NK-92 treated with Interleukin-12 subunit alpha and Interleukin-12 subunit beta, amount 100 ng/mL, for 24 hours (cell line): Measurements from ENCODE around the gene OFD1.

ENCODE experiments used
- DNase-seq: peaks from one replicate; lab custom pipeline; 2025; lab: John Stamatoyannopoulos, UW

The OFD1 gene

GRCh38 chrX:13793897-13794296 is 59.3 kb downstream of the OFD1 start:
- no peak for DNase-seq

- DNase-seq: no peak
Observed at GRCh38 chrX:13794417-13794816, 59.9 kb downstream of the OFD1 start.

- no peak for DNase-seq
Observed at GRCh38 chrX:13797512-13797911, 63.0 kb downstream of the OFD1 start.

- no peak for DNase-seq
Observed at GRCh38 chrX:13798184-13798583, 63.6 kb downstream of the OFD1 start.

- no peak for DNase-seq
Observed at GRCh38 chrX:13803116-13803515, 68.6 kb downstream of the OFD1 start.

GRCh38 chrX:13805241-13805640 is 70.7 kb downstream of the OFD1 start:
- DNase-seq: no peak

GRCh38 chrX:13808293-13808692 is 73.7 kb downstream of the OFD1 start:
- no peak for DNase-seq

GRCh38 chrX:13808865-13809264 is 74.3 kb downstream of the OFD1 start:
- DNase-seq: no peak

- DNase-seq: no peak
Observed at GRCh38 chrX:13815664-13816063, 81.1 kb downstream of the OFD1 start.

- DNase-seq: no peak
Observed at GRCh38 chrX:13816176-13816575, 81.6 kb downstream of the OFD1 start.

- no peak for DNase-seq
Observed at GRCh38 chrX:13816643-13817627, 82.4 kb downstream of the OFD1 start, which contains the start of gene GPM6B. Gene GPM6B, minus strand, starts transcription at chrX:13817093. Its CDS starts 189 bp downstream, at chrX:13816904.
